Measurements from ENCODE around the gene ADAR.

ADAR gene

DNA sequence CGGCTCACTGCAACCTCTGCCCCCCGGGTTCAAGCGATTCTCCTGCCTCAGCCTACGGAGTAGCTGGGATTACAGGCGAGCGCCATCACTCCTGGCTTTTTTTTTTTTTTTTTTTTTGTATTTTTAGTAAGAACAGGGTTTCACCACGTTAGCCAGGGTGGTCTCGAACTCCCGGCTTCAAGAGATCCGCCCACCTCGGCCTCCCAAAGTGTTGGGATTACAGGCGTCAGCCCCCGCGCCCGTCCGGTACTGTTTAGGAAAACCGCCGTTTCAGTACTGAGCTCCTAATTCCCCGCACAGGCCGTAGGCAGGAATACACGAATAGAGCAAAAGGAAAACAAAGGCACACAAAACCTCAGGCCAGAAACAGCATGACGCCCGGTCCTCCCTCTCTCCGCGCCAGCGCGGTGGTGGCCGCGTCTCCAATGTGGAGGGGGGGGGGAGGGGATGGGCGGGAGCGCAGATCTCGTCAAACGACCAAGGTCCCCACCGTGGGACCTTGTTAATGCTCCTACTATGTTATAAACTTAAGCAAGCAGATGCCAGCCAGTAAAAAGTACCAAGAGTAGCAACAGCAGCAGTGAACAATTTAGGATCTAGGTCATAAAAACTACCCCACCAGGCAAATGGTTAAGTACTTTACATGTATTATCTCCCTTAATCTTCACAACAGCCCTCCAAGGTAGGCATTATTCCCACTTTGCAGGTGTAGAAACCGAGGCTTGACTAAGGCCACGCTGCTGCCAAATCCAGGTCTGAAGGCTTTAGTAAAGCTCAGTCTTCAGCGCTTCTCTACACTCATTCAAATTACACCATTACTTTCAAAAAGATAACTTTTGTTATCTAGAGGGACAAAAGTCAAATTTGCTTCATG lies 648 bp upstream of the ADAR start:
- TF ChIP-seq, protein P1, sequence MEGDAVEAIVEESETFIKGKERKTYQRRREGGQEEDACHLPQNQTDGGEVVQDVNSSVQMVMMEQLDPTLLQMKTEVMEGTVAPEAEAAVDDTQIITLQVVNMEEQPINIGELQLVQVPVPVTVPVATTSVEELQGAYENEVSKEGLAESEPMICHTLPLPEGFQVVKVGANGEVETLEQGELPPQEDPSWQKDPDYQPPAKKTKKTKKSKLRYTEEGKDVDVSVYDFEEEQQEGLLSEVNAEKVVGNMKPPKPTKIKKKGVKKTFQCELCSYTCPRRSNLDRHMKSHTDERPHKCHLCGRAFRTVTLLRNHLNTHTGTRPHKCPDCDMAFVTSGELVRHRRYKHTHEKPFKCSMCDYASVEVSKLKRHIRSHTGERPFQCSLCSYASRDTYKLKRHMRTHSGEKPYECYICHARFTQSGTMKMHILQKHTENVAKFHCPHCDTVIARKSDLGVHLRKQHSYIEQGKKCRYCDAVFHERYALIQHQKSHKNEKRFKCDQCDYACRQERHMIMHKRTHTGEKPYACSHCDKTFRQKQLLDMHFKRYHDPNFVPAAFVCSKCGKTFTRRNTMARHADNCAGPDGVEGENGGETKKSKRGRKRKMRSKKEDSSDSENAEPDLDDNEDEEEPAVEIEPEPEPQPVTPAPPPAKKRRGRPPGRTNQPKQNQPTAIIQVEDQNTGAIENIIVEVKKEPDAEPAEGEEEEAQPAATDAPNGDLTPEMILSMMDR (IDR thresholded peaks at IDR 0.05): no peak
- peak overlapping the region; percentile 99 for H3K27ac ChIP-seq
- peak; percentile 79 for DNase-seq (ENCODE audit: low spot score)
- peak overlapping the region; percentile 97 for H3K4me3 ChIP-seq

DNA sequence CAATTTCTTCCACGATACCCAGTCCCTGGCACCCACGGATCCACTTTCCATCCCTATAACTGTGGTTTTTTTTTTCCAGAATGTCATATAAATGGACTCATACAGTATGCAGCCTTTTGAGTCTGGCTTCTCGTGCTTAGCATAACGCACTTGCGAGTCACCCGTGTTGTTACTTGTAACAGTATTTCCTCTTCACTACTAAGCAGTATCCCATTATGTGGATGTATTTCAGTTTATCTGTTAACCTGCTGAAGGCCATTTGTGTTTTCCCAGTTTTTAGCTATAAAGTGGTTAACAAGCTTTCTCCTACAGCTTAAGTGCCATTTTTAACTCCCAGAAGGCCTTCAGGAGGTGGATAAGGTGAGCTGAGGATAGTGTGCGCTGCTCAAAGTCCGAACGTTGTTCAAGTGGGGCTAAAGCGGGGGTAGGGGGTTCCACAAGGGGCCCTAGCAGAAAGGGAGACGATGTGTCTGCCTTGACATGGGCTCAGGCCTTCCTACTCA lies 829 bp downstream of the ADAR start:
- Histone ChIP-seq H3K4me3 (peak overlapping the region; percentile 97), H3K27ac (peak overlapping the region; percentile 99)
- TF ChIP-seq, protein P1 (IDR thresholded peaks at IDR 0.05): no peak
- DNase-seq (ENCODE audit: low spot score): peak; percentile 14

DNA sequence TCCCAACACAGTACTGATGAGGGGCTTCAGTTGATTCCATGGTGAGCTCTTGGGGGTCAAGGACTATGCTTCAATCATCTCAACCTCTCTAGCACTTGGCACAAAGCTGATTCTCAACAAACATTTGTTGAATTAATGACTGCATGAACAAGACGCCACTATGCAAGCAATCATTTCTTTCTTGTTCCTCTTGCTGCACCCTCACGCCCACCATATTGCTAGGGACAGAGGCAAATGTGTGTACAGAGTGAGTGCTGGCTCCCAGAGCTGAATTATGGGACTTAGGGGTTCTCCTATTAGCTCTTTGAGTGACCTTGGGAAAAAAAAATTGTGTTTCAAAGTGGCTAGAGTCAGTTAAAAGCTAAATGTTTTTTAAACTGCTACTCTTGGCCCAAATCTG lies 2.5 kb downstream of the ADAR start:
- TF ChIP-seq, protein P1 (IDR thresholded peaks at IDR 0.05): no peak
- no peak for DNase-seq (ENCODE audit: low spot score)
- H3K4me3 ChIP-seq: no peak overlapping the region
- H3K27ac ChIP-seq: no peak overlapping the region

DNA sequence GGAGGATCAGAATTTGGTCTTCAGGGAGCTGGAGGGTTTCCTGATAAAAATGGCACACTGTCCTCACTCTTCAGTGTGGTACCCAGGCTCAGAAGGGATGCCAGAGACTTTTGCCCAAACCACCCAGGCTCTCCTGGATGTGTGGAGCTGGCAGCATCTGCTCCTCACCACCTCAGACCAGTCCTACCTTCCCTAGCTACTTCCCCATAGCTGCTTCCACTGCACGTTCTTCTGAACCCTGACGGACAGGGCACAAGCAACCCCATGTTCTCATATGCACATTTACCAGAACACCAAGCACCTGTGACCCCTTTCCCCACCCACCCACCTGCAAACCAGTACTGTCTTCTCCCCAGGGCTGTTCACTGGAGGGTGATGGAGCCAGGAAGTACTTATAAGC lies 4.7 kb downstream of the ADAR start:
- no peak overlapping the region for H3K4me3 ChIP-seq
- TF ChIP-seq, protein P1 (IDR thresholded peaks at IDR 0.05): no peak
- no peak for DNase-seq (ENCODE audit: low spot score)
- H3K27ac ChIP-seq: no peak overlapping the region

DNA sequence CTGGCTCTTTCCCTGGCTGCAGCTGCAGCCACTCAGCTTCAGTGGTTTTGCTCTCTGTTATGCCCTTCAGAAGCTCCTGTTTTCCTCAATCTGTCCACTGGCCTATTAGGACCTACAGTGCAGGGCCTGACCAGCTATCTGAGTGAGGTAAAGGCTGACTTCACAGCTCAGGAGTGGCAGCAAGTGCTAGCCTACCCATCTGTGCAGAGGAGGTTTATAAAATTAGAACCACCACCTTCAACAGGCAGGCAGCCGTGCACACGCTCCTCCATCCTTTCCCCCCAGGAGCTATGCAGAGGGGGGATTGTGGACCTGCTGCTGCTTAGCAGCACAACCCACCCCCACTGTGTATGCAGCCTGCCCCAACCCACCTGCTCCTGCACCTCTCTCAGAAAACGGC lies 8.3 kb downstream of the ADAR start:
- TF ChIP-seq, protein P1 (IDR thresholded peaks at IDR 0.05): no peak
- peak overlapping the region; percentile 44 to 48 for H3K27ac ChIP-seq
- H3K4me3 ChIP-seq: no peak overlapping the region
- no peak for DNase-seq (ENCODE audit: low spot score)

DNA sequence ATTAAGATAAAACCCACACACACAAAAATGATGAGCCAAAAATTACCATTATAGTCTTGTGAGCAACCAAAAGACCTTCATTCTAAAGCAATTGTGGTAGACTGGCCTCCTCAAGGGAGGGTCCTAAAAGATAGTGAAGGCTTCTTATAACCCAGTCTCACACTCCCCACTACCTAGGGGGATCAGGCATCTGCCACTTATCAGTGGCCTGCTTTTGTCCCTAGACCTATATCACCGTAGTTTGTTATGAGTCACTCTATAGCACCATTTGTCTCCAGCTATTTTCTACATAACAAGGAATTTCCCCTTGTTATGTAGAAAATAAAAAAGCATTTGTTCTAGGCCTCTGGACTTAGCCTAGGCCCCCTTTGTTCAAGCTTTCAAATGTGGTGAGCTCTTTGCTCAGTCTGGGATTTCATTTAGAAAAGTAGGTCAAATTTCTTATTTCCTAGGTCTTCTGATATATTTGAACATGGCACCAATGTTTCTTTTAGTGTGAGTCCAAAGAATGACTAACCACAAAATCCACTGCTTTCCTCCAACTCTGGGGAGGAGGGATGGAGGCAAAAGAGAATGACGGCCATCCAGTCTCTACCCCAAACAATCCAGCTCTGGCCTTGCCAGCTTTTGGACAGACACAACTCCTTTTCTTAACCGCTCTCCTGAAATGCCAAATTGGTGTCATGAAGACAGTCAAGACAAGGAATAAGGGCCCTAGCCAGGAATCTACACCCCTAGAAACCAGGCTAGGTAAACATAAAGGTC lies 8.9 kb downstream of the ADAR start:
- no peak overlapping the region for H3K4me3 ChIP-seq
- TF ChIP-seq, protein P1 (IDR thresholded peaks at IDR 0.05): no peak
- no peak for DNase-seq (ENCODE audit: low spot score)
- H3K27ac ChIP-seq: peak overlapping the region; percentile 44 to 48
